Hepatocyte (in vitro differentiated cells): ENCODE results near the gene TMEFF2.

Experiments
- CTCF ChIP-seq: fragments of 200-600 bp; sonication (generic); IDR thresholded peaks from 2 replicates; pipeline ENCODE4 v1.5.1; 2016; ENCODE audit warnings: antibody characterized with exemption, mild to moderate bottlenecking; ENCODE audit not compliant: poor library complexity
- EZH2 ChIP-seq: fragments of 200-600 bp; sonication (generic); IDR thresholded peaks from 2 replicates; pipeline ENCODE4 v1.6.1; 2016; ENCODE audit warnings: antibody characterized with exemption, mild to moderate bottlenecking, borderline replicate concordance
- EZH2phosphoT487 ChIP-seq: fragments of 200-600 bp; sonication (generic); IDR thresholded peaks from one replicate; pipeline ENCODE4 v1.6.1; 2018; ENCODE audit warnings: antibody characterized with exemption, mild to moderate bottlenecking, low read depth, moderate library complexity; ENCODE audit not compliant: unreplicated experiment, severe bottlenecking

- TF ChIP-seq CTCF = no peak
- TF ChIP-seq EZH2phosphoT487 = no peak
- TF ChIP-seq EZH2 = no peak
Observed at GRCh38 chr2:192218377-192218776, 23.6 kb upstream of the TMEFF2 start.
